Epithelial cell of esophagus (primary cell): ENCODE results near the gene ING4.
A peak's percentile ranks its signal among the peaks of the same experiment; 100 is the strongest.

Experiments
- DNase-seq: peaks from one replicate; pipeline ENCODE4 v3.0.0; 2010; ENCODE audit warnings: low read depth
- H3K4me3 ChIP-seq: 2 replicates; pipeline ENCODE4 v1.5.1; 2011; ENCODE audit warnings: mild to moderate bottlenecking, low read length, control low read depth
- TF ChIP-seq, protein P1 (sequence below): IDR thresholded peaks from 2 replicates; pipeline ENCODE4 v1.5.1; 2011; ENCODE audit warnings: low read depth, mild to moderate bottlenecking, low read length, control low read depth, inconsistent platforms; ENCODE audit not compliant: insufficient read depth; ENCODE audit errors: missing control alignments

Gene ING4

DNA sequence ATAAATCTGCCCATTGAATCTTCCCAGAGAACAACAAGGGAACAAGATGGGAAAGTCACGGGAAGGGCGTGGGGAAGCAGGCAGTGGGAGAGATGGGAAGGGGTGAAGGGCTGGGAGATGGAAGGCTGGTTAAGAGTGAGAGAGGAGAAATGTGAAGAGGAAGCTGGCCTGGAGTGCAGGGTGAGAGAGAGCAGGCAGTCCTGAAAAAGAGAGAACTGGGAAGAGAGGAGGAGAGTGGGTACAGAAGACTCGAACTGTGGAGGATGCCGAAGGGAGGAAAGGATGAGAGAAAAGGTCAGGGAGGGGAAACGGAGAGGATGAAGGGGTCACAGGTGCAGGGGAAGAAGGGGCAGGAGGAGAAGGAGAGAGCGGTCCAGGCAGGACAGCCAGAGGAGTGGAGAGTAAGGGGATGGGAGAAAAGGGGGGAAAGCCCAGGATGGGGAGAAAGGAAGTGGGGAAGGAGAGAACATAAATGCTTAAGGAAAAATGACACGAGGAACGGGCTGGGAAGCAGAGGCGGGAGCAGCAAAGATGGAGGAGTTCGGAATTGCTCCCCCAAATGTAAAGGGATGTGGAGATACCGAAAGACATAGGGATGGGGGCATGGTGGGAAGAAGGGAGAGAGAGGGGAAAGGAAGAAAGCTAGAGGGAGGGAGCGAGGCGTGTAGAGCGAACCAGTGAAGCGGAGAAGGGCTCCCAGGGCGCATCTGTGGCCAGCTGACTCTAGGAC lies 36.5 kb upstream of the ING4 start:
- no peak for DNase-seq
- TF ChIP-seq, protein P1, sequence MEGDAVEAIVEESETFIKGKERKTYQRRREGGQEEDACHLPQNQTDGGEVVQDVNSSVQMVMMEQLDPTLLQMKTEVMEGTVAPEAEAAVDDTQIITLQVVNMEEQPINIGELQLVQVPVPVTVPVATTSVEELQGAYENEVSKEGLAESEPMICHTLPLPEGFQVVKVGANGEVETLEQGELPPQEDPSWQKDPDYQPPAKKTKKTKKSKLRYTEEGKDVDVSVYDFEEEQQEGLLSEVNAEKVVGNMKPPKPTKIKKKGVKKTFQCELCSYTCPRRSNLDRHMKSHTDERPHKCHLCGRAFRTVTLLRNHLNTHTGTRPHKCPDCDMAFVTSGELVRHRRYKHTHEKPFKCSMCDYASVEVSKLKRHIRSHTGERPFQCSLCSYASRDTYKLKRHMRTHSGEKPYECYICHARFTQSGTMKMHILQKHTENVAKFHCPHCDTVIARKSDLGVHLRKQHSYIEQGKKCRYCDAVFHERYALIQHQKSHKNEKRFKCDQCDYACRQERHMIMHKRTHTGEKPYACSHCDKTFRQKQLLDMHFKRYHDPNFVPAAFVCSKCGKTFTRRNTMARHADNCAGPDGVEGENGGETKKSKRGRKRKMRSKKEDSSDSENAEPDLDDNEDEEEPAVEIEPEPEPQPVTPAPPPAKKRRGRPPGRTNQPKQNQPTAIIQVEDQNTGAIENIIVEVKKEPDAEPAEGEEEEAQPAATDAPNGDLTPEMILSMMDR = no peak
- H3K4me3 ChIP-seq = peak overlapping the region; percentile 28

DNA sequence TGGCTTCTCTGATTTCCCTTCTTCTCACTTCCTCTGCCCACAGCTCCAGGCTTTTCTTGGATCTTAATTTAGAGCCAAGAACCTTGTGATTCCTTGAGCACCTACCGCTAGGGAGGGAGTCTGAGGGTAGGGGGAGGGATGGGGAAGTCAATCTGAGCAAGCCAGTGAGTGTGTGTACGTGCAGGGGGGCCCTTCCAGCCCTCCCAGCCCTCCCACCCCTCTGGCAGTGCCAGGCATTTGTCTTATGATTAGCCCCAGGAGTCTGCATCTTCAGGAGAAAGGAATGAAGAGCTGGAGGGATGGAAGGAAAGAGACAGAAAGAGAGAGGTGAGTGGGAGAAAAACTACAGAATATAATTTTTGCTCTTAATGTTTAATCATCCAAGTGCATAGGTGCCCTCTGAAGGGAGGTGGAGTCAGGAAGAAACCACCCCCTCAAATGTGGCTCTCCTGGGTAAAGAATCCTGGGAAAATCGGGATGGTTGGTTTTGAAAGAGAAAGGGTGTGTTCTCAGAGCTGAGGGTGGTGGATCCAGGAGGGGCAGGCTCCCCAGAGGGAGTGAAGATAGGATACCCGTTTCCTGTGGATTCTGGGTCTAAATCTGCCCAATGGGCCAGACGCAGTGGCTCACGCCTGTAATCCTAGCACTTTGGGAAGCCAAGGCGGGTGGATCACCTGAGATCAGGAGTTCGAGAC lies 35.6 kb upstream of the ING4 start:
- DNase-seq = no peak
- TF ChIP-seq, protein P1 = no peak
- H3K4me3 ChIP-seq = no peak overlapping the region

DNA sequence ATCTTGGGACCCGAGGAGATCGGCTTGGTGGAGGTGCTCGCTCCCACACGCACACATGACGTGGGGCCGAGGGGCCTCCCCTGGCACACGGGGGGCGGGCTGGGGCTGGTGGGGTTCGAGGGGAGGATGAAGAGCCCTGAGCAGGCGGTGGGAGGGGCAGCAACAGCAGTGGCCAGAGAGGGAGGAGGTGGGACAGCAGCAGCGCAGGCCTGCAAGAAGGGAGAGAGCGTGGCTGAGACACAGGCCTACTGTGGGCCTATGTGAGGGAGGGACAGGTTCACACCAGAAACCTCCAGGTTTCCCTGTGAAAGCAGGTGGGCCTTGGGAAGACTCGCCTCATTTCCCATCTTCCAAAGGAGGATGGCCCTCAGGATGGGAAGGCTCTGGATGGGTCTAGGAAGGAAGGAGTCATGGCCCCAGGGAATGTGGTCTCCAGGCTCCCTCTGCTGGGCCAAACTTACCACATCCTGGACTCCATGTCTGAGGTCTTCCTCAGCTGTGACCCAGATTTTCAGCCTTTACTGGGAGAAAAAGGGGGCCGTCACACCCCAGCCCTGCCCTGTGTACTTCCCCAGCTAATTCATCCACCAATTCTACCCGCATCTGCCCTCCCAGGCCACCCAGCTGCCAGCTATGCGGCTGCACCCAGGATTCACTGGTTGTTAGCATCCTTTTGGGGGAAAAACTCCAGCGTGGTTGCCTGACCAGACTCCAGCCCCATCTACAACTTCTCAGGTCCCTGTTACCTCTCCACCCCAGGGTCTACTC lies 34.8 kb upstream of the ING4 start:
- TF ChIP-seq, protein P1 = peak; percentile 64
- DNase-seq = peak; percentile 65
- H3K4me3 ChIP-seq = no peak overlapping the region

DNA sequence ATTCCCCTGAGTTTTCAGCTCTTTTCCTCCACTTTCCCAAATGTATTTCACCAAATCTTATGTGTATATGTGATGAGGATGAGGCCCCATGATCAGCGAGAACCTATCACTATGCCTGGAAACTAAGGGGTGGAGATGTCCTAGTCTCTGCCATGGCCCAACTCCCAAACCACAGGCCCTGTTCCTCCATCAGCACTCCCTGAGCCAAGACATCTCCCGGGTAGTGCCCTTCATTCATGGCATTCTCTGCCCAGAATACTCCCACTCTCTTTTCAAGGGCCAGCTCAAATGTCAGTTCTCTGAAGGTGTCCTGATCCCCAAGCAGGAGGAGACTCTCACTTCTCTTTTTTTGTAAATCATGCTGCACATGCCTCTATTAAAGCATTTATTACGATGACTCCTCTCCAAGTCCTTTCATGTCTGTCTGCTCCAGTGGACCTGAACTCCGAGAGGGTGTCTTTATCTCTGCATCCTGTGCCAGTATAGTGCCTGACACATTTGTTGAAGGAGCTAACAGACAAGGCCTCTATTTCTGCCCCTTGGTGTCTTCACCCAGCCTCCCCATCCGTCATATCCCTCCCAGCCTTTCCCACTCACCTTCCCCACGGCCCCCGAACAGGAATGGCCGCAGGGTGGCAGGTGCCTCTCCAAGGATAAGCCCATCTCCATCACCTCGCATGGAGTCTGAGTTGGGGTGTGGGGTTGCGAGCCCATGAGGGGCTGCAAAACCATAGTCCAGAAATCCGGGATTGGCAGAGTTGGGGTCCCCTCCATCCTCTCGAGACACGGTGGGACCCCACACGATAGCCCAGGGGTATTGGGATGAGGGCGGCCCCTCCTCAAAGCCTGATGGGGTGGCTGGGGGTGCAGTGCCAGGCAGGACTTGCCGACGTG lies 34.0 kb upstream of the ING4 start:
- no peak overlapping the region for H3K4me3 ChIP-seq
- TF ChIP-seq, protein P1 = no peak
- no peak for DNase-seq

DNA sequence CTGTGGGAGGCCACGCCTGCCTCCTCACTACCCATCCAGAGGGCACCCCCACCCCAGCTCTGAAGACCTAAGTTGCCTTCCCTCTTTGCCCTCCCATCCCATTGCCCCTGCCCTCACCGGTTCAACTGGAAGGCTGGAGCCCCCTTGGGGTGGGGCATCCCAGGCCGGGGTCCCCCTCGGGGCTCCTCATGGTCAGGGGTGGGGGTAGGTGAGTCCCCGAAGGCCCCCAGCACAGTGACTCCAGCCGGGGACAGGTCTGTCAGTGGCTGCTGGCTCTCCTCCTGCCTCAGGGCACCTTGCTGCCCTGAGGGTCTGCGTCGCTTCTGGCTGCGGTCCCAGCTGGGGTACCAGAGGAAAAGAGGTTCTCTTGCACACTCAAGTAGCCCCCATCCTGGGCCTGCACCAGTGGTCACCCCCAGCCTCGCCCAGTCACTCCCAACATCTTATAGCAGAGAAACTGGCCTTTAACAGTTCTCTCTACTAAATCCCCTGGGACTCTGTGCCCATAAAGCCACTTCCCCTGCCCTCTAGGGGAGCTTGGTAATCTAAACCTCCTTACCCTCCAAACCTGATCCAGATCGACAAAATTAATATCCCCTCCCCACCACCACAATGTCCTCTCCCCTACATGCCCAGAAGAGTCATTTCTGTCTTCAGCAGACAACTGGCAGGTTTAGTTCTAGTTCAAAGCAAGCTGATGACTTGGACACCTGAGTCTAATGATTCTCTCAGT lies 32.6 kb upstream of the ING4 start:
- no peak for DNase-seq
- TF ChIP-seq, protein P1 = no peak
- H3K4me3 ChIP-seq = no peak overlapping the region

DNA sequence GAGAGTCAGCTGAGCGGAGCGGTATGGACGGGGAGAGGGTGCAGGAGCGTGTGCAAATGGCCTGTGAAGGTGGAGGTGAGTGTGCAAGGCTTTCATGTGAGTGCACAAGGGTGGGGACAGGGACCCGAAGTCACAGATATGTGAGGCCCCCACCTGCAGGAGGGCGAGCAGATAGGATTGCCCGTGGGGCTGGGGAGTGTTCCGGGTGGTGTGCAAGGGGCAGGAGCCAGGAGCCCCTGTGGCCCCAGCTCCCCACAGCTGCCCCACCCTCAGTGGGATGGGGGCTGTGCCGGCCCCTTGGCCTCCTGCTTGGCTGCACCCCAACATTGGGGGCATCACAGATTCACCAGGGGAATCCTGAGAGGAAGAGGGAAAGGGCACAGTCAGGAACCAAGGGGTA lies 31.8 kb upstream of the ING4 start:
- DNase-seq = no peak
- TF ChIP-seq, protein P1 = no peak
- no peak overlapping the region for H3K4me3 ChIP-seq
